ENCODE results near the gene VPS13D. TPM values are rescaled to one million over a fixed set of nuclear protein-coding genes. Genes with fewer than 3 reads are reported as not detected.
A peak's percentile ranks its signal among the peaks of the same experiment; 100 is the strongest.

Gene VPS13D
- total RNA-seq, 4 donors from 2014 or later, result 33.2 to 115 (median 56.5) TPM

- Histone ChIP-seq H3K27ac (no peak overlapping the region), H3K27me3 (no peaks in the 10 kb centered on the region), H3K36me3 (no peaks in the 10 kb centered on the region), H3K9me3 (no peaks in the 10 kb centered on the region), H3K4me1 (no peaks in the 10 kb centered on the region), H3K4me3 (no peak overlapping the region)
- DNase-seq, result no peak
- no peak for TF ChIP-seq POLR2A (IDR thresholded peaks at IDR 0.05)
- TF ChIP-seq, protein P1, sequence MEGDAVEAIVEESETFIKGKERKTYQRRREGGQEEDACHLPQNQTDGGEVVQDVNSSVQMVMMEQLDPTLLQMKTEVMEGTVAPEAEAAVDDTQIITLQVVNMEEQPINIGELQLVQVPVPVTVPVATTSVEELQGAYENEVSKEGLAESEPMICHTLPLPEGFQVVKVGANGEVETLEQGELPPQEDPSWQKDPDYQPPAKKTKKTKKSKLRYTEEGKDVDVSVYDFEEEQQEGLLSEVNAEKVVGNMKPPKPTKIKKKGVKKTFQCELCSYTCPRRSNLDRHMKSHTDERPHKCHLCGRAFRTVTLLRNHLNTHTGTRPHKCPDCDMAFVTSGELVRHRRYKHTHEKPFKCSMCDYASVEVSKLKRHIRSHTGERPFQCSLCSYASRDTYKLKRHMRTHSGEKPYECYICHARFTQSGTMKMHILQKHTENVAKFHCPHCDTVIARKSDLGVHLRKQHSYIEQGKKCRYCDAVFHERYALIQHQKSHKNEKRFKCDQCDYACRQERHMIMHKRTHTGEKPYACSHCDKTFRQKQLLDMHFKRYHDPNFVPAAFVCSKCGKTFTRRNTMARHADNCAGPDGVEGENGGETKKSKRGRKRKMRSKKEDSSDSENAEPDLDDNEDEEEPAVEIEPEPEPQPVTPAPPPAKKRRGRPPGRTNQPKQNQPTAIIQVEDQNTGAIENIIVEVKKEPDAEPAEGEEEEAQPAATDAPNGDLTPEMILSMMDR (IDR thresholded peaks at IDR 0.05), result no peak
- intact Hi-C loops (cut with DNase I; ENCODE audit: low total_unique reads), result no loop called here
Measured at GRCh38 chr1:12249181-12249580, 19.4 kb downstream of the VPS13D start.

DNA sequence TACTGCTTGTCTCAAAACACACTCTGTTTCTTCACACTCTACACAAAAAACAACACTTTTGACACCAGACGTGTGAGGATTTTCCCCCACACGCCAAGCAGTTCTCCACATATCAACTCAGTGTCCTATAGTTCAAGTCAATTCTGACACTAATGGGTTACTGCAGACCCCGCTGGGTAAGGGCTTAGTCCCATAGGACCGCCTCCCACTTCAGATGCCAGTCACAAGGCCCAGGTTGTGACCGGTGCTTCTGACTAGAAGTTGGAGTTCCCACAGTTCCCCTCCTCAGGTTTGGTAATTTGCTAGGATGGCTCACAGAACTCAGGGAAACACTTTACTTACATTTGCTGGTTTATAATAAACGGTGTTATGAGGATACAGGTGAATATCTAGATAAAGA lies 19.9 kb downstream of the VPS13D start:
- no peak overlapping the region for H3K4me3 ChIP-seq
- no peak for TF ChIP-seq POLR2A (IDR thresholded peaks at IDR 0.05)
- TF ChIP-seq, protein P1 (IDR thresholded peaks at IDR 0.05), result no peak
- no peak overlapping the region for H3K27ac ChIP-seq
- DNase-seq, result no peak
- no peaks in the 10 kb centered on the region for H3K4me1 ChIP-seq
- no peaks in the 10 kb centered on the region for H3K36me3 ChIP-seq
- H3K27me3 ChIP-seq, result no peaks in the 10 kb centered on the region
- intact Hi-C loops (cut with DNase I; ENCODE audit: low total_unique reads), result no loop called here
- no peaks in the 10 kb centered on the region for H3K9me3 ChIP-seq

GRCh38 chr1:12251442-12251841 lies 21.6 kb downstream of the VPS13D start:
- DNase-seq, result no peak
- intact Hi-C loops (cut with DNase I; ENCODE audit: low total_unique reads), result no loop called here
- H3K27ac ChIP-seq, result no peak overlapping the region
- no peaks in the 10 kb centered on the region for H3K9me3 ChIP-seq
- no peaks in the 10 kb centered on the region for H3K4me1 ChIP-seq
- no peaks in the 10 kb centered on the region for H3K36me3 ChIP-seq
- no peaks in the 10 kb centered on the region for H3K27me3 ChIP-seq
- no peak overlapping the region for H3K4me3 ChIP-seq
- TF ChIP-seq, protein P1 (IDR thresholded peaks at IDR 0.05), result no peak
- TF ChIP-seq POLR2A (IDR thresholded peaks at IDR 0.05), result no peak

GRCh38 chr1:12255913-12256312 lies 26.1 kb downstream of the VPS13D start:
- Histone ChIP-seq H3K36me3 (no peaks in the 10 kb centered on the region), H3K27ac (peak overlapping the region in 1 of 2 donors; percentile 8)
- intact Hi-C loops (cut with DNase I; ENCODE audit: low total_unique reads), result no loop called here

GRCh38 chr1:12258272-12258671 lies 28.4 kb downstream of the VPS13D start:
- TF ChIP-seq POLR2A (IDR thresholded peaks at IDR 0.05), result no peak
- TF ChIP-seq, protein P1 (IDR thresholded peaks at IDR 0.05), result no peak
- no peaks in the 10 kb centered on the region for H3K9me3 ChIP-seq
- DNase-seq, result no peak
- H3K27ac ChIP-seq, result no peak overlapping the region
- H3K4me1 ChIP-seq, result no peaks in the 10 kb centered on the region
- intact Hi-C loops (cut with DNase I; ENCODE audit: low total_unique reads), result no loop called here
- no peaks in the 10 kb centered on the region for H3K36me3 ChIP-seq
- no peaks in the 10 kb centered on the region for H3K27me3 ChIP-seq
- no peak overlapping the region for H3K4me3 ChIP-seq

More at GRCh38 chr1:12255913-12256312, 26.1 kb downstream of the VPS13D start:
- Histone ChIP-seq H3K27me3 (no peaks in the 10 kb centered on the region), H3K4me1 (no peaks in the 10 kb centered on the region), H3K9me3 (no peaks in the 10 kb centered on the region), H3K4me3 (no peak overlapping the region)
- TF ChIP-seq, protein P1 (IDR thresholded peaks at IDR 0.05), result no peak
- no peak for TF ChIP-seq POLR2A (IDR thresholded peaks at IDR 0.05)
- peak in 1 of 2 donors; percentile 26 for DNase-seq

Measured in uterus (tissue), 4 donors.